Progenitor cell of endocrine pancreas (in vitro differentiated cells): Measurements from ENCODE around the gene LGALS7B. TPM values are rescaled to one million over a fixed set of nuclear protein-coding genes. Genes with fewer than 3 reads are reported as not detected.
"Not testable (repeated sequence)": the region's sequence is repeated elsewhere in the genome, so short reads cannot be mapped to it uniquely, and the experiment has no call there.

Experiments
- DNase-seq: peaks from one replicate; pipeline ENCODE4 v3.0.0; 2021; ENCODE audit warnings: low spot score; ENCODE audit not compliant: unreplicated experiment
- H3K27ac Mint-ChIP-seq: 2 replicates; pipeline ENCODE4 v1.8.0; 2021; ENCODE audit warnings: mild to moderate bottlenecking, moderate library complexity, mixed read lengths
- H3K27me3 Mint-ChIP-seq: 2 replicates; pipeline ENCODE4 v1.8.0; 2021; ENCODE audit warnings: mixed read lengths
- H3K36me3 Mint-ChIP-seq: 2 replicates; pipeline ENCODE4 v1.8.0; 2022; ENCODE audit warnings: mixed read lengths; ENCODE audit not compliant: insufficient read depth
- H3K4me1 Mint-ChIP-seq: 2 replicates; pipeline ENCODE4 v1.8.0; 2021; ENCODE audit warnings: low read depth, mixed read lengths
- H3K4me3 Mint-ChIP-seq: 2 replicates; pipeline ENCODE4 v1.8.0; 2021; ENCODE audit warnings: low read depth, mild to moderate bottlenecking, moderate library complexity, mixed read lengths
- H3K9me3 Mint-ChIP-seq: 2 replicates; pipeline ENCODE4 v1.8.0; 2021; ENCODE audit warnings: low read depth, mixed read lengths
- total RNA-seq: library from RNA; stranded (reverse); gene quantifications from 2 replicates; pipeline ENCODE4 v1.2.1, GENCODE V29; 2021
- TF ChIP-seq, protein P1 (sequence below): fragments of 200-600 bp; sonication (generic); IDR thresholded peaks from one replicate; pipeline ENCODE4 v1.5.0; 2021; ENCODE audit warnings: antibody characterized with exemption, mild to moderate bottlenecking; ENCODE audit not compliant: unreplicated experiment

The LGALS7B gene
- total RNA-seq, 1 donor from 2014 or later, result not detected

DNA sequence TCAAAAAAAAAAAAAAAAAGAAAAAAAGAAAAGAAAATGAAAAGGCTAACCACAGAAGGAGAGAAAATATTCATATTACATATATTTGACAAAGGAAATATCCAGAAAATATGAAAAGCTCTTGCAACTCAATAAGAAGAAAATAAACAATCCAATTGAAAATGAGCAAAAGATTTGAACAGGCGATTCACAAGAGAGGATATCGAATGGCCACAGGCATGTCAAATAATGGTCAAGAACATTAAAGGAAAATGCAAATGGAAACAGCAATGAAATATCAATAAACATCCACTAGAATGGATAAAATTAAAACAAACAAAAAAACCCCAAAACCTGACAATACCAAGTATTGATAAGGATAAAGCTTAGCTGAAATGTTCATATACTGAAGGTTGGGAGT, 23.8 kb upstream of the LGALS7B start:
- Mint-ChIP-seq H3K4me1 (no peaks in the 10 kb centered on the region), H3K27me3 (peaks cover 3% of the 10 kb centered on the region), H3K27ac (no peak overlapping the region), H3K9me3 (no peaks in the 10 kb centered on the region), H3K4me3 (no peak overlapping the region), H3K36me3 (no peaks in the 10 kb centered on the region)
- DNase-seq, result no peak
- TF ChIP-seq, protein P1, sequence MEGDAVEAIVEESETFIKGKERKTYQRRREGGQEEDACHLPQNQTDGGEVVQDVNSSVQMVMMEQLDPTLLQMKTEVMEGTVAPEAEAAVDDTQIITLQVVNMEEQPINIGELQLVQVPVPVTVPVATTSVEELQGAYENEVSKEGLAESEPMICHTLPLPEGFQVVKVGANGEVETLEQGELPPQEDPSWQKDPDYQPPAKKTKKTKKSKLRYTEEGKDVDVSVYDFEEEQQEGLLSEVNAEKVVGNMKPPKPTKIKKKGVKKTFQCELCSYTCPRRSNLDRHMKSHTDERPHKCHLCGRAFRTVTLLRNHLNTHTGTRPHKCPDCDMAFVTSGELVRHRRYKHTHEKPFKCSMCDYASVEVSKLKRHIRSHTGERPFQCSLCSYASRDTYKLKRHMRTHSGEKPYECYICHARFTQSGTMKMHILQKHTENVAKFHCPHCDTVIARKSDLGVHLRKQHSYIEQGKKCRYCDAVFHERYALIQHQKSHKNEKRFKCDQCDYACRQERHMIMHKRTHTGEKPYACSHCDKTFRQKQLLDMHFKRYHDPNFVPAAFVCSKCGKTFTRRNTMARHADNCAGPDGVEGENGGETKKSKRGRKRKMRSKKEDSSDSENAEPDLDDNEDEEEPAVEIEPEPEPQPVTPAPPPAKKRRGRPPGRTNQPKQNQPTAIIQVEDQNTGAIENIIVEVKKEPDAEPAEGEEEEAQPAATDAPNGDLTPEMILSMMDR, result no peak

DNA sequence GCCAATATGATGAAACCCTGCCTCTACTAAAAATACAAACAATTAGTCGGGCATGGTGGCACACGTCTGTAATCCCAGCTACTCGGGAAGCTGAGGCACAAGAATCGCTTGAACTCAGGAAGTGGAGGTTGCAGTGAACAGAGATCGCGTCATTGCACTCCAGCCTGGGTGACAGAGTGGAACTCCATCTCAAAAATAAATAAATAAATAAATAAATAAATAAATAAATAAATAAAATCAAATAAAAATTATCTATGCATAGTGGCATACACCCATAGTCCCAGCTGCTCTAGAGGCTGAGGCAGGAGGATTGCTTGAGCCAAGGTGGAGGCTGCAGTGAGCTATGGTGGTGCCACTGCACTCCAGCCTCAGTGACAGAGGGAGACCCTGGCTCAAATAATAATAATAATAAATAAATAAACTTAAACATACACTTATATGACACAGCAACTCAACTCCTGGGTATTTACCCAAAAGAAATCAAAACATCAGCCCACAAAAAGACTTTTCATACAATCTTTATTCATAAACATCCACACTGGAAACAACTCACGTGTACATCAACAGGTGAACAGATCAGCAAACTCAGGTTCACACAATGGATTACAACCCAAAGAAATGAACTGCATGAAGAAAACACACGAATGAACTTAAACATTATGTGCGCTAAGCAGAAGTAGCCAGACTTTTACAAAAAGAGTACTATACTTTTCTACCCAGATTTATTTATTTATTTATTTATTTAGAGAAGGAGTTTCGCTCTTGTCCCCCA, 22.5 kb upstream of the LGALS7B start:
- Mint-ChIP-seq H3K27ac (no peak overlapping the region), H3K27me3 (peaks cover 3% of the 10 kb centered on the region), H3K4me3 (no peak overlapping the region), H3K4me1 (no peaks in the 10 kb centered on the region), H3K9me3 (no peaks in the 10 kb centered on the region), H3K36me3 (no peaks in the 10 kb centered on the region)
- TF ChIP-seq, protein P1, result no peak
- DNase-seq, result no peak

DNA sequence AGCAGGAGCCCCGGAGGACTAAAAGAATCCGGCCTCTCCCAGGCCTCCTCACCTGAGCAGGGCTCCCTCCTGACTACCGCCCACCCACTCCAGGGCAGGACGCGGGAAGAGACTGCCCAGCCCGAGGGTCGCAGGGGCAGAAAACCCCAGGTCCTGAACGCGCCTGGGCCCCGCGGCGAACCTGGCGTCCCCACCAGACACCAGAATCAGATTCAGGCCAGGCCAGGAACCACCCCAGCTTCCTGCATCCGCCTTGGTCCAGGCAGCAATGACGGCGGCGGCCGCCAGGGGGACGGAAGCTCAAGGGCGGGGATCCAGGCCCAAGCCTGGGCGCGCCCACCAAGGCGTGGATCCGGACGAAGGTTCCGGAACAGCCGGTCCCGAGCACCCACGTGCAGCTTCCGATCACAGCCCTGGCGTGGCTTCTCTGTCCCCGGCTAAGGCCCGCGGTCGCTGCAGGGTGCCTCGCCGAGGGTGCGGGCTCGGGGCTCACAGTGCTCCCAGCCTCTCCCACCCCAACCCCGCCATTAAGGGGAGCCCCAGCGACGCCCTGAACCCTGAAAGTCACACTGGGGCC, 19.3 kb upstream of the LGALS7B start:
- no peak overlapping the region for H3K4me3 Mint-ChIP-seq
- no peaks in the 10 kb centered on the region for H3K36me3 Mint-ChIP-seq
- peaks cover 8% of the 10 kb centered on the region for H3K27me3 Mint-ChIP-seq
- peak; percentile 61 for DNase-seq
- H3K9me3 Mint-ChIP-seq, result no peaks in the 10 kb centered on the region
- no peak overlapping the region for H3K27ac Mint-ChIP-seq
- H3K4me1 Mint-ChIP-seq, result no peaks in the 10 kb centered on the region
- TF ChIP-seq, protein P1, result peak; percentile 77

DNA sequence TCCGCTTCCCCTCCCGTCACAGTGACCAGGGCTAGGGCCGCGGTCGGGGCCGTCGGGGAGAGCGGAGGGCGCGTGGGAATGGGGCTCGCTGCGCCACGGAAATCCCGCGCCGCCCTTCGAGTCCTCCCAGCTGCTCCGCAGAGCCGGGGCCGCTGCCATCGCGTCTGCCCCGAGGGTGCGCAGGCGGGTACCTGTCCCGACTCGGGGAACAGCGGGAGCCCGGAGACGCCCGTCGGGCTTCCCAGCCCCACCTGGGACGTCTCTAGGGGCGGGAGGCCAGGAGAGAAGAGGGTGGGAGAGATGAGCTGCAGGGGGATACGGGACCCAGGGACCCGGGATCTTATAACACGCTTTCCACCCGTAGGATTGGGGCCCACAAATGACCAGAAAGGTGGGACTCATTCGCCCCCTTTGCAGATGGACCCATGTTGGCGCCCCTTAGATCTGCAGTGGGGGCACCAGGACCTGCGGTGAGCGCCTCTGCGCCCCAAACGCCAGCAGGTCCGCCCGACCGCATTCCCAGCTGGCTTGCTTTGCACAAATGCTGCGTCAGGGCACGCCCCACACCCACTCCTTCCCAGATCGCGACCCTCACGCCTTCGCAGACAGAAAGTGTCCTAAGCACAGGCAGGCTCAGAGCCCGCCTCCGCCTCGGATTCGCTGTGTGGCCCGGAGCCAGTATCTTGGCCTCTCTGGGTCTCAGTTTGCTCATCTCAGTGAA, 18.6 kb upstream of the LGALS7B start:
- not testable (repeated sequence) for H3K4me1 Mint-ChIP-seq, H3K4me3 Mint-ChIP-seq, H3K27me3 Mint-ChIP-seq, DNase-seq, H3K27ac Mint-ChIP-seq, H3K9me3 Mint-ChIP-seq, H3K36me3 Mint-ChIP-seq

DNA sequence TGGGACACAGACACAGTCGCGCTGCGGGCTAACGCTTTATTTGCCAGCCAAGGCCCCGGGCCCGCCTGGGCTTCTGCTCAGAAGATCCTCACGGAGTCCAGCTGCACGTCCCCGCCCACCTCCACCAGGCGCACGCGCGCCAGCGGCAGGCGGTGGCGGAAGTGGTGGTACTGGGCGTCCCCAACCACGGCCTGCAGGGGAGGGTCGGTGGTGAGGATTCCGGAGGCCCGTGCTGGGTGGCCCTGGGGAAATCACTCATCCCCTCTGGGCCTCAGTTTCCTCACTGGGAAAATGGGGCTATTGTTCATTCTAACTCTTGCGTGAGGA, 18.1 kb upstream of the LGALS7B start:
- H3K4me3 Mint-ChIP-seq, H3K27ac Mint-ChIP-seq, H3K4me1 Mint-ChIP-seq, H3K9me3 Mint-ChIP-seq, DNase-seq, H3K36me3 Mint-ChIP-seq, H3K27me3 Mint-ChIP-seq: not testable (repeated sequence)

DNA sequence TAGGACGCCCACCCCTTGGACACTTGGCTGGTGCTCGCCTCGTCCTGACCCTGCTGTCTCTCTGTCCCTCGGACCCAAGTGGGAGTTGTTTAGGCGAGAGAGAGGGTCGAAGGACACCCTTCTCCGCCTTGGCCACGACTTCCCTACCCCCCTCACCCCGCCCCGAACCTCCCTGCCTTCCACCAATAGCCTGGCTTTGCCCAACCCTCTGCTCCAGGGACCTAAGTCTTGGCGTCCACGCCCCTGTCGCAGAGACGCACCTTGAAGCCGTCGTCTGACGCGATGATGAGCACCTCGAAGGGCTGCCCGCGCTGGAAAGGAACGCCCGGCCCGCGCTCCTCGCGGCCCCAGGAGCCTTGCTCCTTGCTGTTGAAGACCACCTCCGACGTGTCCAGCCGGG, 17.4 kb upstream of the LGALS7B start:
- H3K27ac Mint-ChIP-seq, H3K9me3 Mint-ChIP-seq, H3K4me3 Mint-ChIP-seq, DNase-seq, H3K4me1 Mint-ChIP-seq, H3K36me3 Mint-ChIP-seq, H3K27me3 Mint-ChIP-seq: not testable (repeated sequence)
